GM12875 (cell line): ENCODE measurements around the gene FIGN.

Experiments used
- H3K4me3 ChIP-seq: one replicate; pipeline ENCODE4 v1.5.1; 2011; ENCODE audit warnings: low read depth, low read length, control low read depth
- TF ChIP-seq, protein P1 (sequence below): IDR thresholded peaks from 2 replicates; pipeline ENCODE4 v1.5.1; 2011; ENCODE audit warnings: low read depth, mild to moderate bottlenecking, control low read depth, inconsistent platforms, low read length, moderate library complexity, borderline replicate concordance; ENCODE audit not compliant: insufficient read depth

Gene FIGN

DNA sequence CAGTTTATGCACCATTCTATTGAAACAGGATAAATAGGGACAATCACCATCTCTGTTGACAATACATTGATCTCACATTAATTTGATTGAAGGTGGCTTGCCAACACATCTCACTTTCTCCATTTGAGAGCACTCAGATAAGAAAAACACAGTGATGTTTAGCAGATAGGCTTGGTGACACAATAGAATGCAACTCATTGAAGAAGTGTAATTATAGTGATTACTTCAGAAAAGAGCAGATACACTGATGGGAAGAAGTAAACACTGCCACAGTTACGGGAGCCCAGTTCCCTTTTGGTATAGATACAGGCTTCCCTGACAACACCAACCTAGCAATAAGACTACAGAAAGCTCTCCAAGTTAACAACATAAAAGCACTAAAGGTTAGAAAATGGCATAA, 89.1 kb downstream of the FIGN start:
- TF ChIP-seq, protein P1, sequence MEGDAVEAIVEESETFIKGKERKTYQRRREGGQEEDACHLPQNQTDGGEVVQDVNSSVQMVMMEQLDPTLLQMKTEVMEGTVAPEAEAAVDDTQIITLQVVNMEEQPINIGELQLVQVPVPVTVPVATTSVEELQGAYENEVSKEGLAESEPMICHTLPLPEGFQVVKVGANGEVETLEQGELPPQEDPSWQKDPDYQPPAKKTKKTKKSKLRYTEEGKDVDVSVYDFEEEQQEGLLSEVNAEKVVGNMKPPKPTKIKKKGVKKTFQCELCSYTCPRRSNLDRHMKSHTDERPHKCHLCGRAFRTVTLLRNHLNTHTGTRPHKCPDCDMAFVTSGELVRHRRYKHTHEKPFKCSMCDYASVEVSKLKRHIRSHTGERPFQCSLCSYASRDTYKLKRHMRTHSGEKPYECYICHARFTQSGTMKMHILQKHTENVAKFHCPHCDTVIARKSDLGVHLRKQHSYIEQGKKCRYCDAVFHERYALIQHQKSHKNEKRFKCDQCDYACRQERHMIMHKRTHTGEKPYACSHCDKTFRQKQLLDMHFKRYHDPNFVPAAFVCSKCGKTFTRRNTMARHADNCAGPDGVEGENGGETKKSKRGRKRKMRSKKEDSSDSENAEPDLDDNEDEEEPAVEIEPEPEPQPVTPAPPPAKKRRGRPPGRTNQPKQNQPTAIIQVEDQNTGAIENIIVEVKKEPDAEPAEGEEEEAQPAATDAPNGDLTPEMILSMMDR: no peak
- no peak overlapping the region for H3K4me3 ChIP-seq

DNA sequence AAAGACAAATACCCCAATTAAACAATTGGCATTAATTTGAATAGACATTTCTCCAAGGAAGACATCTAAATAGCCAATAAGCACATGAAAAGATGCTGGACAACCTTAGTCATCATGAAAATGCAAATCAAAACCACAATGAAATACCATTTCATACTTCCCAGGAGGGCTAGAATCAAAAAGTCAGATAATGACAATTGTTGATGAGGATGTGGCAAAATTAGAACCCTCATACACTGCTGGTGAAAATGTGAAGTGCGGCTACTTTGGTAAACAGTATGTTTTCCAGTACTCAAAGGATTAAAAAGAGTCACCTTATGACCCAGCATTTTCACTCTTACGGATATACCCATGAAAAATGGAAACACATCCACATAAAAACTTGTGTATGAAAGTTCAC, 91.6 kb downstream of the FIGN start:
- TF ChIP-seq, protein P1: no peak
- no peak overlapping the region for H3K4me3 ChIP-seq

DNA sequence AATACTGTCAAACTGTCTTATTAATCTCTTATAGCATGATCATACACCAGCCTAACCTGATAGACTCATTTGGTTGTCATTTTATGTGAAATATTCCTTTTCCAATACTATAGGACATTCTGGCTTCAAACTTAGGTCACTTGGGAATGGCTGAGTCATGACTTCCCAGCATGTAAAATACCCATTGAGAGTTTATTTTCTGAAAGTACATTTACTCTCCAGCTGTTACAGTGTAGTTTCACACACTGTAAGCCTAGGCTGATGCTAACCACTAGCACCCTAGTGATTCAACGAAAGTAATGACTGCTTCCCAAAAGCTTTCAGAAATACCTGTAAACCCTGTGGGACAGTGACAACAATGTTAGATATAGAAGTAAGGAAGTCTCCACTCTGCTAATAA, 93.8 kb downstream of the FIGN start:
- no peak overlapping the region for H3K4me3 ChIP-seq
- TF ChIP-seq, protein P1: no peak

DNA sequence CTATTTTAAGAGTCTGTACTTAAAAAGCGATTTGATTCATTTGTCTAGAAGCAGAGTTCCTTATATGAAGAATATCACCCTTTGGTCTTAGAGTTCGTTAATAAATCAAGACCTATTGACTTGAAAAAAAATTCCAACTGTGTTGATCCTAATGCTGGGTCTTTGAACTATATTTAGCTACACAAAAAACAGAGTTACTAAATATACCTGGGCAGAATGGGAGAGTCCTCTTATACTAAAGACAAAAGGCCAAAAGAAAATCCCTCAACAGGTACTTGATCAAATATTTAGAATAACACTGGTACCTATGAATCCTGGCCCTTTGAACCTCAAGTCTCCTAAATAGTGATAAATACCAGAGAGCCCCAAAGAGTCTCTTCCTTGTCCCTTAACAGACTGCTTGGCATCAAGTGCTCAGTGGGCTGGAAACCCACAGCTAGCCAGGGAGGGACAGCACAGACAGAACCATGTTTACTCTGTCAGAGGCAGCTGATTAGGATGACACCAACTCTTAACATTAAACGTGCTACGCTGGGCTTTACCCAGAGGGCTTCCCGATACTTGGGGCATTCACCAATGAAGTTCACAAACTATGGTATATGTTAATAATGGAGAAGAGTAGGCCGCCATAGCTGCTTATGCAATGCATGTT, 95.1 kb downstream of the FIGN start:
- H3K4me3 ChIP-seq: no peak overlapping the region
- TF ChIP-seq, protein P1: no peak

DNA sequence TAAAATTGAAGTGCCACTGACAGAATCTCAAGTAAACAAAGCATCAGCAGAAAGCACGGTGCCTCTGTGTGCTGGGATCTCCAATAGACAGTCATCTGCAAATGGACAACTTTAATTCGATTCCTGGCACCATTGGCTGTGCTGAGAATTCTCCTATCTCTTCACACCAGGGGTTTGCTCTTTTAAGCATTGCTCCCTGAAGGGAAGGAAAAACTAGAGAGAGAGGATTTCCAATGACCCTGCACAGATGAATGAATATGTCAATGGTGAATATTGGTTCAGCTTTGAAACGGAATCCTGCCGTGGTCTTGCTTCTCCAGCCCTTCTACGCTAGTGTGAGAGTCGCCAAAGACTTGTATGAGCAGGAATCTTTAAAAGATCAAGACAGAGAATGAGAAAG, 97.9 kb downstream of the FIGN start:
- no peak overlapping the region for H3K4me3 ChIP-seq
- TF ChIP-seq, protein P1: no peak

DNA sequence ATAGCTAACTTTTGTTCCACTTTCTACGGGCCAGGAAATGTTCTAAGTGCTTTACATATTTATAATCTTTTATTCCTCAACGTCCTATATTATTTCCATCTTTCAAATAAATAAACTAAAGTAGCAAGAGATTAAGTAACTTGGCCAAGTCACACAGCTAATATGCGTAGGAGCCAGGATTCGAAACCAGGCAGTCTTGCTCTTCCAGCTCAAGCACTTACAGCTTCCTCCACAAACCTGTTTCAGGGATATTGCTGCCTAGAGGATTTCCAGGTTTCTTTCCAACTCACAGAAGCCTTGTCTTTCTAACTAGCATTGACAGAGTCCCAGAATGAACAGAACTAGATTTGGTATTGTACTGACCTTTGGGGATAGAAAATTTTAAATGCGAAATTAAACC, 102.5 kb downstream of the FIGN start:
- TF ChIP-seq, protein P1: no peak
- no peak overlapping the region for H3K4me3 ChIP-seq

DNA sequence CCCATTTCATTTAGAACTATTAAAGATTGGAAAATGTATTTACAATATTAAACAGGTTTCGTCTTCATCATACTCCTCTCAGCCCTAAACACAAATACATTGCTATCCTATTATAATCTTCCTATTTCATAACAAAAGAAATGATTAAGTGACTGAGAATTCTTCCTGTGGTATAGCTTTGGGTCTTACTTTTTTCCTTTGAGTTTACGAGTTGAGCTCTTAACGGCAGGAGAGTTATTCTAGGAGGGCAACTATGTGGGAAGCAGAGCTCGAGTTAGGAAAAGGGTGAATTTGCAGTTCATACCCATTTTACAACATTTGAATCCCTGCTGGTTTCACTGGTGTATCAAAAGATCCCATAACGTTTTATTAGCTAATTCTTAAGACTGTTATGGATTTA, 105.0 kb downstream of the FIGN start:
- no peak overlapping the region for H3K4me3 ChIP-seq
- TF ChIP-seq, protein P1: no peak
